KMS-11 (cell line): ENCODE measurements around the gene ZNF140.
A peak's percentile ranks its signal among the peaks of the same experiment; 100 is the strongest.

ENCODE experiments used
- H2AFZ ChIP-seq: fragments of 200-600 bp; sonication (generic); 2 replicates; pipeline ENCODE4 v1.6.1; 2016; ENCODE audit warnings: antibody characterized with exemption, mixed run types, low read depth
- H3K27ac ChIP-seq: fragments of 200-600 bp; sonication (generic); 2 replicates; pipeline ENCODE4 v1.6.1; 2016; ENCODE audit warnings: mild to moderate bottlenecking, mixed run types
- H3K27me3 ChIP-seq: fragments of 200-600 bp; sonication (generic); 2 replicates; pipeline ENCODE4 v1.6.1; 2017; ENCODE audit warnings: mild to moderate bottlenecking, low read depth, mixed run types, moderate library complexity; ENCODE audit not compliant: insufficient read depth
- H3K36me3 ChIP-seq: fragments of 200-600 bp; sonication (generic); 2 replicates; pipeline ENCODE4 v1.6.1; 2017; ENCODE audit warnings: mild to moderate bottlenecking, mixed run types; ENCODE audit not compliant: insufficient read depth
- H3K4me1 ChIP-seq: fragments of 200-600 bp; sonication (generic); 2 replicates; pipeline ENCODE4 v1.6.1; 2016; ENCODE audit warnings: mild to moderate bottlenecking, low read depth, mixed run types; ENCODE audit not compliant: poor library complexity, severe bottlenecking
- H3K4me2 ChIP-seq: fragments of 200-600 bp; sonication (generic); 2 replicates; pipeline ENCODE4 v1.7.0; 2016; ENCODE audit warnings: mild to moderate bottlenecking, mixed run types
- H3K4me3 ChIP-seq: fragments of 200-600 bp; sonication (generic); IDR thresholded peaks from 2 replicates; pipeline ENCODE4 v1.6.1; 2017; ENCODE audit warnings: low read depth, low read length, mixed read lengths; ENCODE audit not compliant: insufficient read depth
- H3K79me2 ChIP-seq: fragments of 200-600 bp; sonication (generic); 2 replicates; pipeline ENCODE4 v1.6.1; 2016; ENCODE audit warnings: low read depth, mixed run types; ENCODE audit not compliant: insufficient read depth
- H3K9ac ChIP-seq: fragments of 200-600 bp; sonication (generic); 2 replicates; pipeline ENCODE4 v1.6.1; 2016; ENCODE audit warnings: mild to moderate bottlenecking, mixed run types
- H4K20me1 ChIP-seq: fragments of 200-600 bp; sonication (generic); 2 replicates; pipeline ENCODE4 v1.6.1; 2016; ENCODE audit warnings: mild to moderate bottlenecking, mixed run types; ENCODE audit not compliant: insufficient read depth
- TF ChIP-seq, protein P1 (sequence below): fragments of 200-600 bp; sonication (generic); conservative IDR thresholded peaks from 2 replicates; pipeline ENCODE4 v1.6.1; 2017; ENCODE audit warnings: low read depth, mild to moderate bottlenecking, antibody characterized with exemption, low read length, moderate library complexity, mixed read lengths

Gene ZNF140

DNA sequence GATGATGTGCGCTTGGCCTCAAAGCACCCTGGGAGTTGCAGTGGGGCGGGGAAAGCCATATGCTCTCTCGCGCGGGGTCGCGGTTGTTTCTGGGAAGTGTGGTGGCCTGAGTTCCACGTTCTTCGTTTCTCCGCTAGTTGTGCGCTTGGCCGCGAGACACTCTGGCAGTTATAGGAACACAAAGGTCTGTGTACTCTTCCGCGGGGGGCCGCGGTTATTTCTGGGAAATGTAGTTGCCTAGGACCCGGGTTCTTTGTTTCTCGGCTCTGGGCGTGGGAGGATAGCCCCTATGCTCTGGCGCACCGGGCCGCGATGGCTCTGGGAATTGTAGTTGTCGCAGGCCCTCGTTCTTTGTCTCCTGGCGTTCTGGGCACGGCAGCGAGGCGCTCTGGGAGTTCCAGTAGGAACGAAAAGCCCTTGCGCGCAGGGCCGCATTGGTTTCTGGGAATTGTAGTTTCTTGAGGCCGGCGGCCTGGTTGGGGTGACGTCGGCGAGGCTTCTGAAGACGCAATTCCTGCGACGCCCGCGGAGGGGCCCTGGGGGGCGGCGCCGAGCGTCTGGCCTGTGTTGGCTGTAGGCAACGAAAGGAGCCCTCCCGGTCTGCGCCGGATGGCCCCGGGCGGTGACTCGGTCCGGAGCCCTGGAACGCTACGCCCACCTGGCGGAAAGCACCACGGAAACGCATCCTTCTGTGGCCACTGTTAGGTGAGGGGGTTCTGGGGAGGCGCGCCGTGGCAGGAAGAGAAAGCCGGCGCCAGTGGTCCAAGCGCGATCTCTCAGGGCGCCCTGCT lies at the start of gene ZNF140:
ZNF140 (plus strand) TSS at position 556 of the 791 bp plus-strand sequence. CDS start 398 bp downstream, outside the sequence.
- Histone ChIP-seq H3K4me2 (peak within 1 kb of the TSS; percentile 73), H2AFZ (peak within 1 kb of the TSS; percentile 92), H3K4me1 (no peaks in the 10 kb centered on the region), H3K27ac (peak within 1 kb of the TSS; percentile 98), H3K9ac (peak within 1 kb of the TSS; percentile 90), H3K4me3 (no peak within 1 kb of the TSS), H3K79me2 (no peaks in the 10 kb centered on the region), H3K27me3 (no peaks in the 10 kb centered on the region), H3K36me3 (no peaks in the 10 kb centered on the region), H4K20me1 (no peaks in the 10 kb centered on the region)
- TF ChIP-seq, protein P1, sequence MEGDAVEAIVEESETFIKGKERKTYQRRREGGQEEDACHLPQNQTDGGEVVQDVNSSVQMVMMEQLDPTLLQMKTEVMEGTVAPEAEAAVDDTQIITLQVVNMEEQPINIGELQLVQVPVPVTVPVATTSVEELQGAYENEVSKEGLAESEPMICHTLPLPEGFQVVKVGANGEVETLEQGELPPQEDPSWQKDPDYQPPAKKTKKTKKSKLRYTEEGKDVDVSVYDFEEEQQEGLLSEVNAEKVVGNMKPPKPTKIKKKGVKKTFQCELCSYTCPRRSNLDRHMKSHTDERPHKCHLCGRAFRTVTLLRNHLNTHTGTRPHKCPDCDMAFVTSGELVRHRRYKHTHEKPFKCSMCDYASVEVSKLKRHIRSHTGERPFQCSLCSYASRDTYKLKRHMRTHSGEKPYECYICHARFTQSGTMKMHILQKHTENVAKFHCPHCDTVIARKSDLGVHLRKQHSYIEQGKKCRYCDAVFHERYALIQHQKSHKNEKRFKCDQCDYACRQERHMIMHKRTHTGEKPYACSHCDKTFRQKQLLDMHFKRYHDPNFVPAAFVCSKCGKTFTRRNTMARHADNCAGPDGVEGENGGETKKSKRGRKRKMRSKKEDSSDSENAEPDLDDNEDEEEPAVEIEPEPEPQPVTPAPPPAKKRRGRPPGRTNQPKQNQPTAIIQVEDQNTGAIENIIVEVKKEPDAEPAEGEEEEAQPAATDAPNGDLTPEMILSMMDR: no peak

DNA sequence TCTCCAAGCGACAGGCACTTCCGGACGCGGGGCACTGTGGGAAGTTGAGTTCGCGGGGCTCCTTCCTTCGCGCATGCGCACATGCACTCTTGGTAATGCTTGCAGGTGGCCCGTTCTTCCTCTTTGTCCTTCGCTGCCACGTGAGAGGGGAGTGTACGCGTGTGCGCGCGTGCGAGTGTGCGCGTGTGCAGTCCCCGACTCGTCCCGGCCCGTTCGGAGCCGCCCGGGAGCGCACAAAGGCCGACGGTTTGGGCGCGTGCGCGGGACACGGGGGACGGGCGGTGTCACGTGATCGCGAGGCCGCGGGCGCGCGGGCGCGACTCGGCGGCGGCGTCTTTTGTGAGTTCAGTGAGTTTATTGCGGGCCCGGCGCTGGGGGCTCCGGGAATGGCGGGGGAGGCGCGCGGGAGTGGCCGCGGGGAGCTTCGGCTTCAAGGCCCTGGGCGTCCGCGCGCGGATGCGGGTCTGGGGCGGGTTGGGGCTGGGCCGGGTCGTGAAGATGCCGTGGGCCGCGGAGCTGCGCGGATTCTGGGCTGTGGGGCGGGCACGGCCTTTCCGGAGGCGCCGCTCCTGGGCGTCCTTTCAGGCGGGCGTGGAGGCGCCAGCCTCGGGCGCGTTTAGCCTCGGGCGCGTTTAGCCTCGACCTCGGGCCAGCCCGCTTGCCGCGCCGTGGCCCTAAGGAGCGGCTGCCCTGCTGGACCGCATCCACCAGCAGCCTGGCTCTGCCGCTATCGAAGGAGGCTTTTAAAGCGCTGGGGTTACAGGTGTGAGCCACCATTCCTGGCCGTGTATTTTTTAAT lies 43.3 kb upstream of the ZNF140 start, which contains the start of gene ZNF84:
ZNF84 (plus strand) TSS at position 303 of the 799 bp plus-strand sequence. CDS start 3,959 bp downstream, outside the sequence.
- Histone ChIP-seq H3K79me2 (peaks cover 9% of the 10 kb centered on the region; the same call in 1 of the 2 replicates), H4K20me1 (no peaks in the 10 kb centered on the region), H3K4me3 (no peak within 1 kb of the TSS), H3K27me3 (no peaks in the 10 kb centered on the region), H2AFZ (peak within 1 kb of the TSS; percentile 59), H3K9ac (peak within 1 kb of the TSS; percentile 74), H3K36me3 (peaks cover 3% of the 10 kb centered on the region; the same call in 1 of the 2 replicates), H3K4me2 (peak within 1 kb of the TSS; percentile 60), H3K4me1 (peaks cover 8% of the 10 kb centered on the region), H3K27ac (peak within 1 kb of the TSS; percentile 86)
- TF ChIP-seq, protein P1: no peak

DNA sequence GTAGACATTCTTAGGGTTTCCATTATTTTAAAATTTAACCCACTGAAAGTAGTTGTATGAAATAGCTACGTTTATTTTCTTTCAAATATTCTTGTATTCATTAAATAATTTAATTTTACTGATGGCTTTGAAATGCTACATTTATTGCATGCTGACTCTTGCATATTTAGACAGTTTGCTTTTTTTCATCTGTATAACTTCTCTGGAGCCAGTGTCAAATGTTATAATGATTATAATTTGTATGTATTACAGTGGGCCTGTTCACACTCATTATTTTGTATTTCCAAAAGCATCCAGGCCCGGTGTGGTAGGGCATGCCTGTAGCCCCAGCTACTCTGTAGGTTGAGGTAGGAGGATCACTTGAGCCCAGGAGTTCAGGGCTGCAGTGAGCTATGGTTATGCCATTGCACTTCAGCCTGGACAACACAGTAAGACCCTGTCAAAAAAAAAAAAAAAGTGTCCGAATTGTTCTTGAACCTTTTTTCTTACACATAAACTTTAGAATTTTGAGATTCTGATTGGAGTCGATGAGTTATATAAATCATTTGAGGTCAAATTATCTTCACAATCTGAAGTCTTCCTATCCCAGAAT lies 42.5 kb upstream of the ZNF140 start:
- H2AFZ ChIP-seq: peak overlapping the region; percentile 59; the same call in 1 of the 2 replicates
- peaks cover 8% of the 10 kb centered on the region for H3K4me1 ChIP-seq
- TF ChIP-seq, protein P1: no peak
- no peak overlapping the region for H3K4me3 ChIP-seq
- peaks cover 9% of the 10 kb centered on the region; the same call in 1 of the 2 replicates for H3K79me2 ChIP-seq
- H3K4me2 ChIP-seq: peak overlapping the region; percentile 60
- peaks cover 3% of the 10 kb centered on the region; the same call in 1 of the 2 replicates for H3K36me3 ChIP-seq
- no peaks in the 10 kb centered on the region for H3K27me3 ChIP-seq
- peak overlapping the region; percentile 74; the same call in 1 of the 2 replicates for H3K9ac ChIP-seq
- H3K27ac ChIP-seq: peak overlapping the region; percentile 86
- H4K20me1 ChIP-seq: no peaks in the 10 kb centered on the region

DNA sequence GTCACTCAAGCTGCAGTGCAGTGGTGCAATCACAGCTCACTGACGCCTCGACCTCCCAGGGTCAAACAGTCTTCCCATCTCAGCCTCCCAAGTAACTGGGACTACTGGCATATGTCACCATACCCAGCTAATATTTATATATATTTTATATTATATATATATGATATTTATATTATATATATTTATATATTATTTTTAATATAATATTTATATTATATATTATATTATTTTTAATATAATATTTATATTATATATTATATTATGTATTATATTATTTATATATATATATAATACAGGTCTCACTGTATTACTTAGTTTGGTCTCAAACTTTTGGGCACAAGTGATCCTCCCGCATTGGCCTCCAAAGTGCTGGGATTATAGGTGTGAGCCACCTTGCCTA lies 34.0 kb upstream of the ZNF140 start:
- Histone ChIP-seq H3K79me2 (no peaks in the 10 kb centered on the region), H3K27me3 (no peaks in the 10 kb centered on the region), H3K4me2 (no peak overlapping the region), H3K27ac (no peak overlapping the region), H4K20me1 (no peaks in the 10 kb centered on the region), H2AFZ (no peak overlapping the region), H3K36me3 (peaks cover 3% of the 10 kb centered on the region; the same call in 1 of the 2 replicates), H3K9ac (no peak overlapping the region), H3K4me1 (no peaks in the 10 kb centered on the region), H3K4me3 (no peak overlapping the region)
- TF ChIP-seq, protein P1: no peak
